Measurements from ENCODE around the gene SLC5A5.

The SLC5A5 gene

DNA sequence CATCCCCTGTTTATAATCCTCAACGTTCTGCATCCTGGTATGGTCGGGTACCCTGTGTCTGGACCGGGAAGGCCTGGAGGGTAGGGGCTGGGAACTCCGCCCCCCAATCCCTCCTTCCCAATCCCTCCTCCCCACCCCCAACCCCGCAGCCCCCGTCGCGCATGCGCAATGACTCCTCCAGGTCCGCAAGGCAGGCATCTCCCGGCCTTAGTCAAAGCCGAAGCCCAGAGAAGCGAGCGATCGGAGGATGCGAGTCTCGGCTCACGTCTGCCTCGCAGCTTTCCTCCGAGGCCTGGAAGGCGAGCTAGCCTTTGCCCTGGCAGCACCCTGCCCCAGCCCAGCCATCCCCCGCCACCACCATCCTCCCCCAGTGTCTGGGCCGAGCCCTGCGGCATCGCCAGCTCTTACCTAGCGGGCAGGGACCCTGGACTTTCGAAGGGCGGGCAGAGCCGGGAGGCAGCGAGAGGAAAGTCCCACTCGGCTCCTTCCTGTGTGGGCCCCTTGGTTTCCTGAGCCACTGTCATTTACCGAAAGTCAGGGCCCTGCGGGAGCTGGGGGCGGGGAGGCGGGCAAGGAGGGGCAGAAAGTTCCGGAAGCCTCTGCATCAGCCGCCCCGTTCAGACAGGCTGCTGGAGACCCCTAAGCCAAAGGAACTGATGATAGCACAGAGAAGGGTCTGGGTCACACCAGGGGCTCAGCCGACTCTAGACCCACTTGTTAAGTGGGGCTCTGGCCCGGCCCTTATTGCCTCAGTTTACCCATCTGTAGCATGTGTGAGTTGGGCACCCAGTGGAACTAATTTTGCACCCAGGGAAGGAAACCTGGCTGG is 24.0 kb upstream of the SLC5A5 start, which contains the start of gene JAK3:
TSS of gene JAK3 (minus strand) at position 445 of the 829 bp plus-strand sequence. CDS start 3,565 bp downstream, outside the sequence.
- DNase-seq (ENCODE audit: low spot score), result peak; percentile 92

DNA sequence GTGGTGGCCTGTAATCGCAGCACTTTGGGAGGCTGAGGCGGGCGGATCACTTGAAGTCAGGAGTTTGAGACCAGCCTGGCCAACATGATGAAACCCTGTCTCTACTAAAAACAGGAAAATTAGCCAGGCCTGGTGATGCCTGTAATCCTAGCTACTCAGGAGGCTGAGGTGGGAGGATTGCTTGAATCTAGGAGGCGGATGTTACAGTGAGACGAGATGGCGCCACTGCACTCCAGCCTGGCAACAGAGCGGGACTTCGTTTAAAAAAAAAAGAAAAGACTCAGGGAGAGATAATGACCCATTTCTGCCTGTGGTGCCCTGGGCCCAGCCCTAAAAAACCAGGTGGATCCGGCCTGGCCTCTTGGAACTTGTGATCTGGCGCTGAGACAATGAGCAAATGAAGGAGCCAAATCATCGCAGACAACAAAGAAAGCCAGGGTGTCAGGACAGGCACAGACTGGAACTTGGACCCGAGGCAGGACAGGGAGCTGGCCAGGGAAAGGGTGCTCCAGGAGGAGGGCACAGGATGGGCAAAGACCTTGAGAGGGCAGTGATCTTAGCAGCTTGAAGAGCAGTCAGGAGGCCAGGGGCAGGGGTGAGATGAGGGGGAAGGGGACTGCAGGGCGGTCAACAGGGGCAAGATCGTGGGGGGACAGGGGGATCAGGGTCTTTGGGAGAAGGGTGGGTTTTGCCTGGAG is 23.0 kb upstream of the SLC5A5 start:
- no peak for DNase-seq (ENCODE audit: low spot score)

DNA sequence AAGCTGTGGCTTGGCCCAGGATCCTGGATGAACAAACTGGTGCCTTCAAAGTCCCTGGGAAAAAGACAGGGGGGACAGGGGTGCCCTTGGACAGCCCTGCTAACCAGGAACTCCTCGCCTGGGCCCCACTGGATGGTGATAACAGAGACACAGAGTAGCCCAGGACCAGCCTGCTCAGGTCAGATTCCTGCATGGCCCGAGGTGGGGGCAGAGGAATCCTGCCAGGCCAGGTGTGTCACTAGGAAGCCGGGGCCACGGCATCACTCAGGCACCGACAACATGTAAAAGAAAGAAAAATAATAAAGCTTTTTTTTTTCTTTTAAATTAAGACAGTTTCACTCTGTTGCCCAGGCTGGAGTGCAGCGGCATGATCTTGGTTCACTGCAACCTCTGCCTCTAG is 17.7 kb upstream of the SLC5A5 start:
- DNase-seq (ENCODE audit: low spot score), result no peak

DNA sequence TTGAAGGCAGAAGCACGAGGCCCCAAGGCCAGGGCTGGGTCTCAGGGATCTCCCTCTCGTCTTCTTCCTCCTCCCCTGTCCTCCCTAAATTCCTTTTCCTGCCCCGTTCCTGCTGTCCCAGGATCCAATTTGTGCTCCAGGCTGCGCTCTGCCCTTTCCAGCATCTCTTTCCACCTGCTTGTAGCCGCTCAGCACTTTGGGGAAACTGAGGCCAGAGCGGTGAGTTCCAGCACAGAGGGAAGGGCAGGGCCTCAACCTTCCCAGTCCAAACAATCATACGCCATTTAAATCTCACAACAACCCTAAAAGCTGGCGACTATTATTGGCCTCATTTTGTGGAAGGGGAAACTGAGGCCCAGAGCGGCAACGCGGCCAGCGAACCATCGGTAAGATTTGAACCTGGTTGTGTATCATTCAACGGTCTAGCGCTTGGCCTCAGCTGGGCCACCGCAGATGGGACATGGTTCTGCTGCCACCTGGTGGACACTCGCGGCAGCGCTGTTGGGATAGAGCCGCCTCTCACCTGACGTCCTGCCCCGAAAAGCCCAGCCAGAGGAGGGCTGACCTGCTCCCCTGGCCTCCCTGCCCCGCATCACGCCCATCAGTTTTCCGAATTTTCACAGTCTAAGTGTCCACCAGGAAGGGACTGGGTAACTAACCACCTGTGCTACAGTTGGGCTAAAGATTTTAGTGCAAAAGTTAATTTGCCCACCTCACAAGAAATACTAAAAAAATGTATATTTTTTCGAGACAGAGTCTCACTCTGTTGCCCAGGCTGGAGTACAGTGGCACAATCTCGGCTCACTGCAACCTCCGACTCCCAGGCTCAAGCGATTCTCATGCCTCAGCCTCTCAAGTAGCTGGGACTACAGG is 16.2 kb upstream of the SLC5A5 start:
- DNase-seq (ENCODE audit: low spot score), result peak; percentile 87

DNA sequence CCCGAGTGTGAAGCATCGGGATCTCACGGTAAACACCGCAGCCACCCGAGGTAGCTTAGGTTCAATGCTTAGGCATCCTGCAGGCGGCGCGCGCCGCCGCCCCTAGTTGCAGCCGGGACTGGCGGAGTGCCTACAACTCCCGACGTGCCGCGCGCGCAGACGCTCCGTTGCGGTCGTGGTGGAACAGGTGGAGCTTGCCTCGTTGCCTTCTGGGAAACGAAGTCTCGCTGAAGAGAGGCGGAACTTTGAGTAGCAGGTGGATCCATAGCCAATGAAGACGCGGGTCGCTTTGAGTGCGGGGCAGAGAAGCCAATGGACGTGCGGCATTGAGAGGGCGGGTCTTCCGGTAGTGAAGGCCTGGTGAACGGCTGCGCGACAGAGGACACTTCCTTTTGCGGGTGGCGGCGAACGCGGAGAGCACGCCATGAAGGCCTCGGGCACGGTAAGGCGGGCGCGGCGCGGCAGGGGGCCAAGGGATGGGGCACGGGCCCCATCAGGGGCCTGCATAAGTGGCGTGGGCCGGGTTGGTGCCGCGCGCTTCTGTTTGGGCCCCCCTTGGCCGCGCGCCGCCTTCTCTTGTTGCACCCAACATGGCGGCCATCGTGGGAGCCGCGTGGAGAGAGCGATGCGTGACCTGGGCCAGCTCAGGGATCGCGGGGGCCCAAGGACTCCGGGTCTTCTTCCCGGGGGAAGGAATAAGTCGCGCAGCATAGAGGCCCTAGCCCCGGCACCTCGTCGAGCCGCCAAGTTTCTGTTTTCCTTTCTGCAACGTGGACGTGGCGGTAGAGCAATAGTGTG is 12.0 kb upstream of the SLC5A5 start, which contains the start of gene RPL18A:
TSS of gene RPL18A (plus strand) at position 378 of the 798 bp plus-strand sequence. CDS start at position 425, 47 bp downstream.
- peak; percentile 98 for DNase-seq (ENCODE audit: low spot score)

DNA sequence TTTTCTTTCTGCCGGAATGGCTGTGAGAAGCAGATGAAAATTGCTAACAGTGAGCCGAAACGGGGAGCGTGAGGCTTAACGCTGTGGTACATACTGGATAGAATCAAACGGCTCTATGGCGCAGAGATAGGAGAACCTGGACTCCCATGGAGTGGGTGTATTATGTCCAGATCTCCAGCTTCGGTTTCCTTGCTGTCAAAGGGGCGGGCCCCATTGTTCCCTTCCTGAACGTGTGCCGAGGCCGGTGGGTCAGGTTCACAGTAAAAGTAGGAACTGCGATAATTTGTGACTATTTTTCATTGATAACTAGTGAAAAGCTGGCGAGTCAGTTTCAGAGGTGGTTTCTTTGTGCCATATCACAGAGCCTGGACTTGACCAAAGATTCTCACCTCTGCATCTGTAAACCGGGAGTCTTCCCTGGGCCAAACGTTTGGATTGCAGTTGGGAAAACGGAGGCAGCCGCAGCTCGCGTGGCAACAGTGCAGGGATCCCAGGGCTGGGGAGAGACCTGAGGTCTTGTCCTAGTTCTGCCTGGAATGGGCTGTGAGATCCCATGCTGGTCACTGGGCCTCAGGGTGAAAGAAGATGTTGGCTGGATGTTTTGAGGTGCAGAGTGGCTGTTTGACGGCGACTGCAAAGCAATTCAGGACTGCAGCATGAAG is 11.3 kb upstream of the SLC5A5 start:
- DNase-seq (ENCODE audit: low spot score), result no peak

DNA sequence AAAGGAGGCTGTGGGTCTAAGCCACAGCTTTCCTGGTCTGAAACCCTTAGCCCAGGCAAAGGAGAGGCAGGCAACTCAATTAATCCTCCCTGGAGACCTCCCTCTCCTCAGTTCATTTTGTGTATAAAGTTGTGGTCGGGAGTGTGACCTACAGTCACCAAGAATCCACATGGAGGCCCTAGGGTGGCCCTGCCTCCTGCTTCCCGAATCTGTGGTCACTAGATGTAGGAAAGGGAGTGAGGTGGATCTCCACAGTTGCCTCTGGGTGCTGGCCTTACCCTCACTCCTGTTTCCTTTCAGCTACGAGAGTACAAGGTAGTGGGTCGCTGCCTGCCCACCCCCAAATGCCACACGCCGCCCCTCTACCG is 10.8 kb upstream of the SLC5A5 start:
- DNase-seq (ENCODE audit: low spot score), result no peak

DNA sequence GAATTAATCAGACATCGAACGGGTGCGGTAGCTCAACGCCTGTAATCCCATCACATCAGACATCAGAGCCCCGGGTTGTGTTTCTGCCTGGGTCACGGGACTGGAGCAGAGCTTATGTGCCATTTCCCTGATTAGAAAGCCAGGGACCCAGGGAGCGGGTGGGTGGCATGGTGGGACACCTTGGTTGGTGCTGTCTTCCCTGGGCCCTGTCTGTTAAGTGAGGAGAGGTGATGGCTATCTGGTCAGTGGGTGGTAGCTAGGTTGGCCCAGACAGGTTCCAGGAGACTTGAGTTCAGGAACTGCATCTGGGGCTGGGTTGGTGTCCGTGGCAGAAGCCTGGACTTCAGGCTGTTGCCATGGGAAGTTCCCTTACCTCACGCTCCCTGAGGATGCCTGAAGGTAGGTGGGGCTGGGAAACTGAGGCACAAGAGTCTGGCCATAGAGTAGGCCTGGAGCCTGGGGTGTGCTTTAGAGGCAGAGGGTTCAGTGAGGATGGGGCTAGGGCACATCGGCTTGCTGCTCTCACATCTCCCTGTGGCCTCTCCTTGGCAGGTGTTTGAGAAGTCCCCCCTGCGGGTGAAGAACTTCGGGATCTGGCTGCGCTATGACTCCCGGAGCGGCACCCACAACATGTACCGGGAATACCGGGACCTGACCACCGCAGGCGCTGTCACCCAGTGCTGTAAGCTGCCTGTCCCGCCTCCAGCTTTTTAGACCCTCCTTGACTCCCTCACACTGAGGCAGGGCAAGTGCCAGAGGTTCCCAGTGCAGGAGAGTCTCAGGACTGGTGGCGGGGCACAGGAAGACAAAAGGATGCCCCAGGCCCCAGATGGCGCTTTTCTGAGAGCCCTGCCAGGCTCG is 10.0 kb upstream of the SLC5A5 start:
- no peak for DNase-seq (ENCODE audit: low spot score)

DNA sequence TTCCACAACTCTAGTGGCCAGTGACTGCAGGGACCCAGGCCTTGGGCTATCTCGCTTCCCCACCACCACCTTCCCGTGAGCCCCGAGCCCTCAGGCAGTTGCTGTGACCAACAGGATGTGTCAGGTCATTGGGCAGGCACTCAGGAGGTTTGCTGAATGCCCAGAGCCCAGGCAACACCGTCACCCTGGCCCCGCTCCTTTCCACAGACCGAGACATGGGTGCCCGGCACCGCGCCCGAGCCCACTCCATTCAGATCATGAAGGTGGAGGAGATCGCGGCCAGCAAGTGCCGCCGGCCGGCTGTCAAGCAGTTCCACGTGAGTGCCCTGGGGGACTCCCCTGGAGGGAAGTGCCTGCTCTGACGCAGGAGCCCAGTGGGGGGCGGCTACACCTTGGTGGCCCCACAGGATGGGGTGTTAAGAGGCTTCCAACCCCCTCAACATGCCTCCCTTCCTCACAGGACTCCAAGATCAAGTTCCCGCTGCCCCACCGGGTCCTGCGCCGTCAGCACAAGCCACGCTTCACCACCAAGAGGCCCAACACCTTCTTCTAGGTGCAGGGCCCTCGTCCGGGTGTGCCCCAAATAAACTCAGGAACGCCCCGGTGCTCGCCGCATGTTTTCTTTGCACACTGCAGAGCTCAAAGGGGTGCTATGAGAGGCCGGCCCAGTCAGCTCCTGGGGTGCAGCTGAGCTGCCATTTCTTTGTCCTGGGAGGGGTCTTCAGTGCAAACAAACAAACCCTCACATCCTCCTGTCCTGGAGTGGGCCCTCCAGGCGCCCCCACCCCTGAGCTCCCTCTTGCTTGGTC is 8.8 kb upstream of the SLC5A5 start:
- DNase-seq (ENCODE audit: low spot score), result no peak

DNA sequence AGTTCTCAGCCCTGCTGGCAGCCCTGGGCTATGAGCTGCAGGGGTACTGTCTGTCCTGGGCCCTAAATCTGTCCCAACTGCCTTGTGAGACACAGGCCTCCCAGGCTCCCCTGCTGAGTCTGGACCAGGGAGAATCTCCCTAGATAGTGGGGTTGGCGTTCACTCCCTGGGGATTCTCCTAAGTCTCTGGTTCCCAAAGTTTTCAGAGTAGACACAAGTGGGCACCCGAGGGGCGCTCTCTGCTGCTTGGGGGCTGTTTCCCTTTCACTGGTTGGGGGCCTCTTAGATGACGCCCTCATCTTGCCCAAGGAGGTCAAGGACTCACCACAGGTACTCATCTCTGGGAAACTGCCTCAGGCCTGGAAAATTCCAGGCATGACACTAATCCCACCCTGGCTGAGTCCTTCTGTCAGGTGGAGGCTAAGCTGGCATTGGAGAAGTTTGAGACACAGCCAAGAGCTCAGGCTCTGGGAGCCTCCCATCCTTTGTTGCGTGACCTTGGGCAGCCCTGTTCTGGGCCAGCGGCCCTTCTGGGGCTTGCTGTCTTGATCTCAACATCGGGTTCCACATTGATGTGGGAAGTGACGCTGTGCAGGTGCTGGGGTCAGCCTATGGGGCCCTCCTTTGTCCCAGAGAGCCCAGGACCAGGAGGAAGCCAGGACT is 8.1 kb upstream of the SLC5A5 start:
- no peak for DNase-seq (ENCODE audit: low spot score)

DNA sequence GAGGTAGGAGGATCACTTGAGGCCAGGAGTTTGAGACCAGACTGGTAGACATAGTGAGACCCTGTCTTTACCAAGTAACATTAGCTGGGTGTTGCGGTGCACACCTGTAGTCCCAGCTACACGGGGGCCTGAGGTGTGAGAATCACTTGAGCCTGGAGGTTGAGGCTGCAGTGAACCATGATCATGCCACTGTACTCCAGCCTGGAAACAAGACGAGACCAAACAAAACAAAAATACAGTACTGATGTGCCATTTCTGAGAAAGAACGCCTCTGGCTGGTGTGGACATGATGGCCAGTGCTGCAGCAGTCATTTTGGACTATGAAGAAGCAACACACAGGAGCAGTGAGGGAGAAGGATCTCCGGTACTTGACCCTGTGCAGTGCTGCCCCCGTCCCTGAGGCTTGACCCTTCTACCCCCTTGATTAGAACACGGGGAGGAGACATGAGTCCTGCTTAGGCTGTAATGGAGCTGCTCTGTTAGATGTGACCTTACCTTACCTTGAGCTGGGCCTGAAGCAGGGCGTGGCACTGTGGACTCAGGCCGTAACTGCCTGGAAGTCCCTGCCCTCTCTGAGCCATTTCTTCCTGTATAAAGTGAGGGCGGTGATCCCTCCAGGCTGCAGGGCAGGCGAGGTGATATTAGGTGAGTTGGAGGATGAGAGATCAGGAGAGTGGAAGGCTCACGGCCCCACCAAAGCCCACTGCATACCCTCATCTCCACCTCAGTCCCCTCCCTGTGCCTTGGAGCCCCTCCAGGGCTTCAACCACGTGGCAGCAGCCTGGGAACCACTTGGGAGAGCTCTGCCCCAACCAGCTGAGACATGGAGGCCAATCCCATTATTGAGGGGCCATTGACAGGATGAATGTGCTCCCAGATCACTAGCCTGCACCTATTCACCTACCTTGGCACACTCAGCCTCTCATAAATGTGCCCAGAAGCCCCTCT is 6.1 kb upstream of the SLC5A5 start:
- DNase-seq (ENCODE audit: low spot score), result no peak

DNA sequence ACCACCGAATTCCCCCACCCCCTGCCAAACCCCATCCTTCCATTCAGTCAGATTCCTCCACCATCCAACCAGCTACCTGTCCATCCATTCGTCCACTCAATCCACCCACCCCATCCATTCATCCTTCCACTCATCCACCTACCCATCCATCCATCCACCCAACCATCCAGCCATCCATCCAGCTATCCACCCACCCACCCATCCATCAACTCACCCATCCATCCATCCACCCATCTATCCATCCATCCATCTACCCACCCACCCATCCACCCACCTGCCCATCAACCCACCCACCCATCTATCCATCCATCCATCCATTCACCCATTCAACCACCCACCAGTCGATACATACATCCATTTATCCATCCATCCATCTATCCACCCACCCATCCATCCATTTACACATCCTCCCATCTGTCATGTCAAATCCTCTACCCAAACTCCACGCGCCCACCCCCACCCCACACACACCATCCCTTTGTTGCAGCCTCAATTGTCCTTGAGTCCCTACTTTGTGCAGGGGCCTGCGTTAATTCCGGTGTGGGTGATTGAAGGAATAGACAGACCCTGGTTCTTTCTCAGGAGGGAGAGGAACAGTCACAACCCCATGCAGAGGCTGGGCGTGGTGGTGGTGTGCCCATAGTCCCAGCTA is 5.3 kb upstream of the SLC5A5 start:
- no peak for DNase-seq (ENCODE audit: low spot score)

DNA sequence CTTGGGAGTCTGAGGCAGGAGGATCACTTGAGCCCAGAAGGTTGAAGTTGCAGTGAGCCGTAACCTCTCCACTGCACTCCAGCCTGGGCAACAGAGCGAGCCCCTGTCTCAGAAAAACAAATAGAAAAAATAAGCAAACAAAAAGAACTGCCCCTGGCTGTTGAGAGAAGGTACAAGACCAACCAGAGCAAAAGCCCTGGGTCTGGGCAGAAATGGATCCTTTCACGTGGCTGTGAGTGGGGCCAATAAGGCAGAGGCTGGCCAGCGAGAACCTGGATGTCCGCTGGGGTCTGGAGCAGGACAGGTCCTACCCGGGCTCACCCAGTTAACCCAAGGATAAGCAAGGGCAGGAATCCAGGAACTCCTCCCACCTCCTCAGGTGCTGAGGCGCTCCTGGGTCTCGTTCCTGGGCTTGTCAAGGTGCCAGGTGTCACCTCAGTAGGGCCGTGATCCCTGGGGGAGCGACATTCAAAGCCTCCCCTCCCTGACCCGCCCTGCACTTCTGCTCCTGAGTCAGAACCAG is 4.7 kb upstream of the SLC5A5 start:
- no peak for DNase-seq (ENCODE audit: low spot score)

DNA sequence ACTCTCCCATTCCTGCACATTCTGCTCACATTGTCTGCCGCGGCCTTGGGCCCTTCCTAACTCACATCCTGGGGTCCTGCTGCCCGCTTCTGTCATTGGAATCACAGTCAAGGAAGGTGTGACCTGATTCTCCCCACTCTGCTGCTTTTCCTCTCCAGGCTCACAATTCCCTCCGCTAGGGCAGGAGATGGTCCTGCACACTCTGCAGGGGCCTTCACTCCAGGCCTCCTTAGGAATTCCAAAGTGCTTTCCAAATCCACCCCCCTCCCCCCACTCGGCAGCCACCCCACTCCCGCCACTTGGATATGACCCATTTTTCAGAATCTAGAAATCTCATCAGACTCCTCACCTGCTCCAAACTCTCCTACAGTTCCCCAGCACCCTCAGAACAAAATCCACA is 3.1 kb upstream of the SLC5A5 start:
- DNase-seq (ENCODE audit: low spot score), result no peak

DNA sequence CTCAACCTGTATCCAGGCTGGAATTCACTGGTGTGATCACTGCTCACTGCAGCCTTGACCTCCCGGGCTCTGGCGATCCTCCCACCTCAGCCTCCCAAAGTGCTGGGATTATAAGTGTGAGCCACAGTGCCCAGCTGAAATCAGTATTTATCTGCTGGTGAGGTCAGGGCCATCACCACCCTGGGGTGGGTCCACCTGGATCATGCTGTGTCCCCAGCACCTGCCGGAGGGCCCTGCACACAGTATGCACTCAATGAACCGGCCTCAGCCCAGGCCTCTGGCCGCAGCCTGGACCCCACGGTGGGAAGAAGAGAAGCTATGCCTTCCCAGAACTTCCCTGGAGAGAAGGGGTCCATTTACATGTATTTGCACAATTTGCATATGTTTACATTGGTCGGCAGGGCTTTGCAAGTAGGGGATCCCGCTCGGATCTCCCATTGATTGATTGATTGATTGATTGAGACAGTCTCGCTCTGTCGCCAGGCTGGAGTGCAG is 2.6 kb upstream of the SLC5A5 start:
- DNase-seq (ENCODE audit: low spot score), result no peak

Data from left forelimb (tissue), 1 donor.